ENCODE measurements around the gene CDH12. TPM values are rescaled to one million over a fixed set of nuclear protein-coding genes. Genes with fewer than 3 reads are reported as not detected.

The CDH12 gene
- total and polyA plus RNA-seq, 4 donors: 0.02 to 0.33 (median 0.17) TPM; not detected in 1

GRCh38 chr5:21817668-21818369, 1035.3 kb downstream of the CDH12 start:
- 31% methylated on average over 5 of the region's 5 CpGs for WGBS
- Histone ChIP-seq H3K4me3 (ENCODE audit: low read depth in 1 of 3, low read length in 3 of 3) (peak overlapping the region in 2 of 3 donors; percentile 20 to 26), H3K36me3 (ENCODE audit: control insufficient read depth in 4 of 4, insufficient read depth in 3 of 4, low read depth in 1 of 4, low read length in 3 of 4) (no peaks in the 10 kb centered on the region), H3K27ac (ENCODE audit: low read depth in 1 of 2, low read length in 2 of 2) (peak overlapping the region in 1 of 2 donors; percentile 25), H3K27me3 (ENCODE audit: control insufficient read depth in 4 of 4, insufficient read depth in 4 of 4, low read length in 3 of 4) (no peaks in the 10 kb centered on the region), H3K4me1 (ENCODE audit: control insufficient read depth in 4 of 4, insufficient read depth in 4 of 4, low read length in 3 of 4) (no peaks in the 10 kb centered on the region), H3K9me3 (ENCODE audit: control insufficient read depth in 4 of 4, low read length in 3 of 4) (no peaks in the 10 kb centered on the region), H3K9ac (ENCODE audit: low read depth in 1 of 2, low read length in 2 of 2) (peak overlapping the region in 1 of 2 donors; percentile 39)
- TF ChIP-seq RXRA (IDR thresholded peaks at IDR 0.05) (no peak), TAF1 (conservative IDR thresholded peaks at IDR 0.05) (no peak), FOXA2 (IDR thresholded peaks at IDR 0.05) (no peak), FOXA1 (IDR thresholded peaks at IDR 0.05) (no peak), HNF4A (conservative IDR thresholded peaks at IDR 0.05) (no peak), RAD21 (IDR thresholded peaks at IDR 0.05) (peak; percentile 29 to 41), NR2F2 (IDR thresholded peaks at IDR 0.05) (no peak), EGR1 (IDR thresholded peaks at IDR 0.05; ENCODE audit: low read depth in 2 of 2) (no peak), REST (IDR thresholded peaks at IDR 0.05) (no peak)
- TF ChIP-seq, protein P1, sequence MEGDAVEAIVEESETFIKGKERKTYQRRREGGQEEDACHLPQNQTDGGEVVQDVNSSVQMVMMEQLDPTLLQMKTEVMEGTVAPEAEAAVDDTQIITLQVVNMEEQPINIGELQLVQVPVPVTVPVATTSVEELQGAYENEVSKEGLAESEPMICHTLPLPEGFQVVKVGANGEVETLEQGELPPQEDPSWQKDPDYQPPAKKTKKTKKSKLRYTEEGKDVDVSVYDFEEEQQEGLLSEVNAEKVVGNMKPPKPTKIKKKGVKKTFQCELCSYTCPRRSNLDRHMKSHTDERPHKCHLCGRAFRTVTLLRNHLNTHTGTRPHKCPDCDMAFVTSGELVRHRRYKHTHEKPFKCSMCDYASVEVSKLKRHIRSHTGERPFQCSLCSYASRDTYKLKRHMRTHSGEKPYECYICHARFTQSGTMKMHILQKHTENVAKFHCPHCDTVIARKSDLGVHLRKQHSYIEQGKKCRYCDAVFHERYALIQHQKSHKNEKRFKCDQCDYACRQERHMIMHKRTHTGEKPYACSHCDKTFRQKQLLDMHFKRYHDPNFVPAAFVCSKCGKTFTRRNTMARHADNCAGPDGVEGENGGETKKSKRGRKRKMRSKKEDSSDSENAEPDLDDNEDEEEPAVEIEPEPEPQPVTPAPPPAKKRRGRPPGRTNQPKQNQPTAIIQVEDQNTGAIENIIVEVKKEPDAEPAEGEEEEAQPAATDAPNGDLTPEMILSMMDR (IDR thresholded peaks at IDR 0.05; ENCODE audit: low read depth, low read length, missing input control): peak; percentile 14
- TF ChIP-seq, protein P2, sequence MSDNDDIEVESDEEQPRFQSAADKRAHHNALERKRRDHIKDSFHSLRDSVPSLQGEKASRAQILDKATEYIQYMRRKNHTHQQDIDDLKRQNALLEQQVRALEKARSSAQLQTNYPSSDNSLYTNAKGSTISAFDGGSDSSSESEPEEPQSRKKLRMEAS (IDR thresholded peaks at IDR 0.05): no peak
- no peak for DNase-seq (ENCODE audit: low spot score)

GRCh38 chr5:21810737-21811316, 1042.3 kb downstream of the CDH12 start:
- H3K27me3 ChIP-seq (ENCODE audit: control insufficient read depth in 4 of 4, insufficient read depth in 4 of 4, low read length in 3 of 4): no peaks in the 10 kb centered on the region
- DNase-seq (ENCODE audit: low spot score): no peak
- H3K4me1 ChIP-seq (ENCODE audit: control insufficient read depth in 4 of 4, insufficient read depth in 4 of 4, low read length in 3 of 4): no peaks in the 10 kb centered on the region
- H3K36me3 ChIP-seq (ENCODE audit: control insufficient read depth in 4 of 4, insufficient read depth in 3 of 4, low read depth in 1 of 4, low read length in 3 of 4): no peaks in the 10 kb centered on the region
- no peak overlapping the region for H3K4me3 ChIP-seq (ENCODE audit: low read depth in 1 of 3, low read length in 3 of 3)
- H3K27ac ChIP-seq (ENCODE audit: low read depth in 1 of 2, low read length in 2 of 2): no peak overlapping the region
- no peaks in the 10 kb centered on the region for H3K9me3 ChIP-seq (ENCODE audit: control insufficient read depth in 4 of 4, low read length in 3 of 4)
- 18% methylated on average over 5 of the region's 5 CpGs for WGBS
- no peak overlapping the region for H3K9ac ChIP-seq (ENCODE audit: low read depth in 1 of 2, low read length in 2 of 2)
- TF ChIP-seq, protein P3, sequence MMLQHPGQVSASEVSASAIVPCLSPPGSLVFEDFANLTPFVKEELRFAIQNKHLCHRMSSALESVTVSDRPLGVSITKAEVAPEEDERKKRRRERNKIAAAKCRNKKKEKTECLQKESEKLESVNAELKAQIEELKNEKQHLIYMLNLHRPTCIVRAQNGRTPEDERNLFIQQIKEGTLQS (IDR thresholded peaks at IDR 0.05): no peak
- TF ChIP-seq, protein P1 (IDR thresholded peaks at IDR 0.05; ENCODE audit: low read depth, low read length, missing input control): peak; percentile 27
- TF ChIP-seq RAD21 (IDR thresholded peaks at IDR 0.05): peak; percentile 66 to 70
- no peak for TF ChIP-seq SP1 (IDR thresholded peaks at IDR 0.05)
- TF ChIP-seq RXRA (IDR thresholded peaks at IDR 0.05): no peak
- TF ChIP-seq FOXA2 (IDR thresholded peaks at IDR 0.05): no peak
- TF ChIP-seq FOXA1 (IDR thresholded peaks at IDR 0.05): no peak
- TF ChIP-seq HNF4G (IDR thresholded peaks at IDR 0.05): no peak
- TF ChIP-seq JUND (IDR thresholded peaks at IDR 0.05): no peak
- no peak for TF ChIP-seq HNF4A (conservative IDR thresholded peaks at IDR 0.05)
- TF ChIP-seq TAF1 (conservative IDR thresholded peaks at IDR 0.05): no peak
- TF ChIP-seq NR2F2 (IDR thresholded peaks at IDR 0.05): no peak
